ENCODE data around the gene NUP210. TPM values are rescaled to one million over a fixed set of nuclear protein-coding genes. Genes with fewer than 3 reads are reported as not detected.

The NUP210 gene
- total and polyA plus RNA-seq, 5 experiments from 2014 or later, result 37.3 to 150 (median 82.7) TPM

DNA sequence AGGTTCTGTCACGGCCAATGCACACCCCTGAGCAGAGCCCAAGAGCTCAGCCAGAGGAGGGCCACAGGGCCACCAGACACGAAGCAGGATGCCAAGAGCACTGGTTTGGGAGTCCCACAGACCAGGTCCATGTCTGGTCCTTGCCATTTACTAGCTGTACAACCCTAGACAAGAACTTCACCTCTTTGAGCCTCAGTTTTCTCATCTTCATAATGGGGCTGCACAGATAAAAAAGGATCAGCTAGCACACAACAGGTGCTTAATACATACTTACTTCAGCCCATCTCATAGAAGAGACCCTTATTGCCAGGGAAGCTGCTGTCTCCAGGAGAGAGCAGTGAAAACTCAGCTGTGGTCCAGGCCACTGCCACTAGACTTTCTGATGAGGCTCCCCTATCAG is 152.0 kb downstream of the NUP210 start:
- POLR2A ChIA-PET, result no interaction called here
- Mint-ChIP-seq H3K27ac (no peak overlapping the region), H3K27me3 (peaks cover 0 to 12% (median 1%) of the 10 kb centered on the region in 5 donors), H3K4me3 (no peak overlapping the region), H3K9me3 (peaks cover 0 to 19% (median 0%) of the 10 kb centered on the region in 9 donors), H3K36me3 (peaks cover 0 to 5% (median 0%) of the 10 kb centered on the region in 3 donors), H3K4me1 (peaks cover 0 to 4% (median 3%) of the 10 kb centered on the region in 4 donors)
- ATAC-seq (no peak), DNase-seq (no peak)

DNA sequence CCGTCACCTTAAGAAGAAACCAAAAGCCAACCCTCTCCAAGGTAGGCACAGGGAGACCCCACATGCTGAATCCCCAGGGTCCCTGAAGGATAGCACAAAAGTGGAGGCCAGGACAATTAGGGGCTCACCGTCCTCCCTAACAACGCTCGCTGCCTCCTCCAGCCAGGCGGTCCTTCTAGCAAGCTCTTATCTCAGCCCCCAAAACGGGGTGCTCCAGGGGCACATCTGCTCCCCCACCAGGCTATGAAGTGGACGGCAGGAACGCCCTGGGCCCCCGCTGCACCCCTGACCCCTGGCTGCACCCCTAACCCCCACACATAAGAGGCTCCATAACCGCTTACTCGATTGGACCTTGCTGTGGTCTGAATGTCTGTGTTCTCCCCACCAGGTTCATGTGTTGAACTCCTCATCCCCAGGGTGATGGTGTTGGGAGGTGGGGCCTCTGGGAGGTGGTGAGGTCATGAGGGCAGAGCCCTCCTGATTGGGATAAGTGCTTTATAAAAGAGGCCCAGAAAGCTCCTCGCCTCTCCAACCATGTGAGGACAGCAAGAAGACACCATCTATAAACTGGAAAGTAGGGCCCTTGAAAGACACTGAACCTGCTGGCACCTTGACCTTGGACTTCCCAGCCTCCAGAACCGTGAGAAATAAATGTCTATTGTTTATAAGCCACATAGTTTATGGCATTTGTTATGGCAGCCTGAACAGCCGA is 153.3 kb downstream of the NUP210 start:
- Mint-ChIP-seq H3K36me3 (peaks cover 0 to 5% (median 0%) of the 10 kb centered on the region in 3 donors), H3K4me1 (peaks cover 9 to 14% (median 12%) of the 10 kb centered on the region in 4 donors), H3K9me3 (peaks cover 0 to 19% (median 0%) of the 10 kb centered on the region in 9 donors), H3K4me3 (no peak overlapping the region), H3K27ac (no peak overlapping the region), H3K27me3 (peaks cover 0 to 12% (median 1%) of the 10 kb centered on the region in 5 donors)
- ATAC-seq, result no peak
- no peak for DNase-seq
- POLR2A ChIA-PET, result interaction anchor here (0.6 kb wide), 1 partner anchor 1828 kb away, joined by 4 read pairs; no protein-coding TSS in a partner anchor

Other genes starting within 250 kb of the NUP210 start
- gene HDAC11, start 60.0 kb upstream of the NUP210 start, total RNA-seq, result 1 to 10 TPM; 6.6 to 7.6 TPM
- gene HDAC11, start 60.0 kb upstream of the NUP210 start, polyA plus RNA-seq, result 1 to 10 TPM; 3.1 to 5.8 (median 3.7) TPM
- gene FBLN2, start 128.8 kb upstream of the NUP210 start, total RNA-seq, result 1 to 10 TPM; 6.3 to 9.5 TPM
- 10 to 100 TPM; 15.8 to 33.7 (median 20.3) TPM for gene FBLN2, start 128.8 kb upstream of the NUP210 start, polyA plus RNA-seq

Data from naive thymus-derived CD8-positive, alpha-beta T cell (primary cell).